Liver (tissue), 9 donors: Measurements from ENCODE around the gene PCDH12. TPM values are rescaled to one million over a fixed set of nuclear protein-coding genes. Genes with fewer than 3 reads are reported as not detected.

Experiments
- DNase-seq: peaks from one replicate; pipeline ENCODE4 v3.0.0-alpha.2; 2017; ENCODE audit warnings: low spot score
- H3K27ac ChIP-seq, 2 donors: one replicate each; pipeline ENCODE4 v1.7.0; 2013; ENCODE audit warnings: inconsistent platforms in 2 of 2, low read length in 2 of 2, control low read depth in 1 of 2, low read depth in 1 of 2, mild to moderate bottlenecking in 1 of 2
- H3K27me3 ChIP-seq, 4 donors: one replicate each; pipeline versions ENCODE4 v1.6.1 to v1.7.0; 2013; ENCODE audit warnings: low read length in 3 of 4, inconsistent platforms in 1 of 4, mild to moderate bottlenecking in 1 of 4, moderate library complexity in 1 of 4; ENCODE audit not compliant: control insufficient read depth in 4 of 4, insufficient read depth in 4 of 4
- H3K36me3 ChIP-seq, 4 donors: one replicate each; pipeline versions ENCODE4 v1.6.1 to v1.7.0; 2013; ENCODE audit warnings: low read length in 3 of 4, mild to moderate bottlenecking in 3 of 4, low read depth in 1 of 4, moderate library complexity in 1 of 4; ENCODE audit not compliant: control insufficient read depth in 4 of 4, insufficient read depth in 3 of 4
- H3K4me1 ChIP-seq, 4 donors: one replicate each; pipeline versions ENCODE4 v1.6.1 to v1.7.0; 2013; ENCODE audit warnings: low read length in 3 of 4, mild to moderate bottlenecking in 3 of 4, moderate library complexity in 1 of 4; ENCODE audit not compliant: control insufficient read depth in 4 of 4, insufficient read depth in 4 of 4
- H3K4me3 ChIP-seq, 3 donors: one replicate each; pipeline versions ENCODE4 v1.6.1 to v1.7.0; 2013; ENCODE audit warnings: low read length in 3 of 3, control low read depth in 1 of 3, low read depth in 1 of 3, mild to moderate bottlenecking in 1 of 3
- H3K9ac ChIP-seq, 2 donors: one replicate each; pipeline ENCODE4 v1.7.0; 2013; ENCODE audit warnings: low read length in 2 of 2, mild to moderate bottlenecking in 2 of 2, moderate library complexity in 2 of 2, control low read depth in 1 of 2, low read depth in 1 of 2
- H3K9me3 ChIP-seq, 4 donors: one replicate each; pipeline versions ENCODE4 v1.6.1 to v1.7.0; 2013; ENCODE audit warnings: low read length in 3 of 4; ENCODE audit not compliant: control insufficient read depth in 4 of 4
- EGR1 ChIP-seq, 2 donors: IDR thresholded peaks; 2 replicates each; pipeline ENCODE4 v1.6.1; 2016 to 2018; ENCODE audit warnings: antibody characterized with exemption in 2 of 2, low read depth in 2 of 2
- GABPA ChIP-seq, 2 donors: IDR thresholded peaks in 1 of 2; conservative IDR thresholded peaks in 1 of 2; 2 replicates each; pipeline ENCODE4 v1.6.1; 2016; ENCODE audit warnings: antibody characterized with exemption in 2 of 2, mild to moderate bottlenecking in 1 of 2, moderate library complexity in 1 of 2
- HNF4A ChIP-seq, 2 donors: conservative IDR thresholded peaks; 2 replicates each; pipeline ENCODE4 v1.6.1; 2016; ENCODE audit warnings: antibody characterized with exemption in 2 of 2, mild to moderate bottlenecking in 2 of 2
- HNF4G ChIP-seq: IDR thresholded peaks from 2 replicates; pipeline ENCODE4 v1.6.1; 2016; ENCODE audit warnings: antibody characterized with exemption
- JUND ChIP-seq, 2 donors: IDR thresholded peaks; 2 replicates each; pipeline ENCODE4 v1.6.1; 2016; ENCODE audit warnings: antibody characterized with exemption in 2 of 2
- NR2F2 ChIP-seq: IDR thresholded peaks from 2 replicates; pipeline ENCODE4 v1.6.1; 2016; ENCODE audit warnings: antibody characterized with exemption
- RAD21 ChIP-seq, 2 donors: IDR thresholded peaks; 2 replicates each; pipeline ENCODE4 v1.6.1; 2016; ENCODE audit warnings: antibody characterized with exemption in 2 of 2, mild to moderate bottlenecking in 2 of 2
- RXRA ChIP-seq, 2 donors: IDR thresholded peaks; 2 replicates each; pipeline ENCODE4 v1.6.1; 2017 to 2018; ENCODE audit warnings: antibody characterized with exemption in 2 of 2, mild to moderate bottlenecking in 1 of 2
- SP1 ChIP-seq: IDR thresholded peaks from 2 replicates; pipeline ENCODE4 v1.6.1; 2018; ENCODE audit warnings: antibody characterized with exemption, mild to moderate bottlenecking
- TAF1 ChIP-seq: conservative IDR thresholded peaks from 2 replicates; pipeline ENCODE4 v1.6.1; 2016; ENCODE audit warnings: antibody characterized with exemption, mild to moderate bottlenecking
- YY1 ChIP-seq: IDR thresholded peaks from 2 replicates; pipeline ENCODE4 v1.6.1; 2016; ENCODE audit warnings: antibody characterized with exemption, mild to moderate bottlenecking
- WGBS: extraction: QIAGEN DNeasy Blood & Tissue Kit; methylation state at CpG from one replicate; pipeline ENCODE4 v1.1.7; 2013; 5-methylcytosine and 5-hydroxymethylcytosine counted together
- polyA plus RNA-seq, 2 donors: library from polyadenylated mRNA; stranded (reverse) in 1 of 2; unstranded in 1 of 2; fragments of 200-250 nt in 1 of 2; fragments of >200 nt in 1 of 2; fragmentation: Nextera tagmentation in 1 of 2; extraction: Ambion mirVana in 1 of 2; gene quantifications; one replicate each; pipeline versions ENCODE4 v1.2.1 to v1.2.3, GENCODE V29; 2013 to 2015
- total RNA-seq, 2 donors: library from RNA; depleted of rRNA; stranded (reverse); fragments of >200 nt; gene quantifications; one replicate each; pipeline ENCODE4 v1.2.3, GENCODE V29; 2014
- TF ChIP-seq, protein P1 (sequence below): fragments of 150-350 bp; IDR thresholded peaks from 2 replicates; pipeline ENCODE4 v1.5.1; 2017; ENCODE audit warnings: improper control_type of control experiment, low read depth, low read length; ENCODE audit not compliant: missing input control
- TF ChIP-seq, protein P2 (sequence below): IDR thresholded peaks from 2 replicates; pipeline ENCODE4 v1.6.1; 2016; ENCODE audit warnings: antibody characterized with exemption
- TF ChIP-seq, protein P3 (sequence below): IDR thresholded peaks from 2 replicates; pipeline ENCODE4 v1.6.1; 2016; ENCODE audit warnings: antibody characterized with exemption
- TF ChIP-seq, protein P4 (sequence below): IDR thresholded peaks from 2 replicates; pipeline ENCODE4 v1.6.1; 2016; ENCODE audit warnings: antibody characterized with exemption, mild to moderate bottlenecking
- TF ChIP-seq, protein P5 (sequence below): IDR thresholded peaks from 2 replicates; pipeline ENCODE4 v1.6.1; 2016; ENCODE audit warnings: antibody characterized with exemption
- donor health status: healthy.
- donor health status: healthy.
- donor health status: healthy.
- donor health status: healthy.
- donor health status: healthy.

PCDH12 gene
- total and polyA plus RNA-seq, 4 donors: 0.74 to 4.9 (median 3.8) TPM

DNA sequence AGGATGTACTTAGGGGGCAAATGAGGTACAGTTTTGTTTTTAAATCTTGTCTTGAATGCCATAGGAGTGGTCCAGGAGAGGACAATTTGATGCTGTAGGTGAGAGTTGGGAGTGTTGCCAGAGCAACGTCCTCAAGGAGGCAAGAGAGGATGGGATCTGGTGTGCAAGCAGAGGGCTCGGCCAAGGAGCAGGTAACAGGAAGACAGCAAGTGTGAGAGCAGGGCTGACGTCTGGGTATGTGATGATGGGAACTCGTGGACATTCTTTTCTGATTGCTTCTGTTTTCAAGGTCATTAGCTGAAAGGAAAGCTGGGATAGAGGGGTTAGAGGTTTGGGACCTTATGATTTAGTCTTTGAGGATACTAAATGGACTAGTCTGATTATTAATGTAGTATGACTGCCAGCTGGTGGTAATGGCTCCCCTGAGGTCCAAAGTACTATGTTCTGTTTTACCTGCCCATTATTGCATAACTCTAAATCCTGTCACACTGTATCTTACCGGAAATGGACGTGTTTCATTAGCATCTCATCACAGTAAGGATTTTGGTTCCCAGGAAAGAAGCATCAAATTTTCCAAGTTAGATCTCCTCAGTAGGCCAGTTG is 39.5 kb upstream of the PCDH12 start:
- H3K4me1 ChIP-seq: peaks cover 0 to 17% (median 11%) of the 10 kb centered on the region in 4 donors
- DNase-seq: no peak
- H3K36me3 ChIP-seq: peaks cover 0 to 22% (median 17%) of the 10 kb centered on the region in 4 donors
- TF ChIP-seq, protein P1, sequence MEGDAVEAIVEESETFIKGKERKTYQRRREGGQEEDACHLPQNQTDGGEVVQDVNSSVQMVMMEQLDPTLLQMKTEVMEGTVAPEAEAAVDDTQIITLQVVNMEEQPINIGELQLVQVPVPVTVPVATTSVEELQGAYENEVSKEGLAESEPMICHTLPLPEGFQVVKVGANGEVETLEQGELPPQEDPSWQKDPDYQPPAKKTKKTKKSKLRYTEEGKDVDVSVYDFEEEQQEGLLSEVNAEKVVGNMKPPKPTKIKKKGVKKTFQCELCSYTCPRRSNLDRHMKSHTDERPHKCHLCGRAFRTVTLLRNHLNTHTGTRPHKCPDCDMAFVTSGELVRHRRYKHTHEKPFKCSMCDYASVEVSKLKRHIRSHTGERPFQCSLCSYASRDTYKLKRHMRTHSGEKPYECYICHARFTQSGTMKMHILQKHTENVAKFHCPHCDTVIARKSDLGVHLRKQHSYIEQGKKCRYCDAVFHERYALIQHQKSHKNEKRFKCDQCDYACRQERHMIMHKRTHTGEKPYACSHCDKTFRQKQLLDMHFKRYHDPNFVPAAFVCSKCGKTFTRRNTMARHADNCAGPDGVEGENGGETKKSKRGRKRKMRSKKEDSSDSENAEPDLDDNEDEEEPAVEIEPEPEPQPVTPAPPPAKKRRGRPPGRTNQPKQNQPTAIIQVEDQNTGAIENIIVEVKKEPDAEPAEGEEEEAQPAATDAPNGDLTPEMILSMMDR: no peak
- TF ChIP-seq GABPA (IDR thresholded peaks at IDR 0.05 in 1 of 2, conservative IDR thresholded peaks at IDR 0.05 in 1 of 2) (peak in 1 of 2 donors; percentile 72), YY1 (peak; percentile 94), JUND (IDR thresholded peaks at IDR 0.05) (peak in 1 of 2 donors; percentile 26), RXRA (IDR thresholded peaks at IDR 0.05) (peak in 1 of 2 donors; percentile 50), EGR1 (IDR thresholded peaks at IDR 0.05; ENCODE audit: low read depth in 2 of 2) (no peak), HNF4G (peak; percentile 83), SP1 (peak; percentile 77), RAD21 (IDR thresholded peaks at IDR 0.05) (peak; percentile 8 to 13), TAF1 (no peak), NR2F2 (no peak), HNF4A (conservative IDR thresholded peaks at IDR 0.05) (peak; percentile 86 to 90)
- TF ChIP-seq, protein P2, sequence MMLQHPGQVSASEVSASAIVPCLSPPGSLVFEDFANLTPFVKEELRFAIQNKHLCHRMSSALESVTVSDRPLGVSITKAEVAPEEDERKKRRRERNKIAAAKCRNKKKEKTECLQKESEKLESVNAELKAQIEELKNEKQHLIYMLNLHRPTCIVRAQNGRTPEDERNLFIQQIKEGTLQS: peak; percentile 15
- TF ChIP-seq, protein P3, sequence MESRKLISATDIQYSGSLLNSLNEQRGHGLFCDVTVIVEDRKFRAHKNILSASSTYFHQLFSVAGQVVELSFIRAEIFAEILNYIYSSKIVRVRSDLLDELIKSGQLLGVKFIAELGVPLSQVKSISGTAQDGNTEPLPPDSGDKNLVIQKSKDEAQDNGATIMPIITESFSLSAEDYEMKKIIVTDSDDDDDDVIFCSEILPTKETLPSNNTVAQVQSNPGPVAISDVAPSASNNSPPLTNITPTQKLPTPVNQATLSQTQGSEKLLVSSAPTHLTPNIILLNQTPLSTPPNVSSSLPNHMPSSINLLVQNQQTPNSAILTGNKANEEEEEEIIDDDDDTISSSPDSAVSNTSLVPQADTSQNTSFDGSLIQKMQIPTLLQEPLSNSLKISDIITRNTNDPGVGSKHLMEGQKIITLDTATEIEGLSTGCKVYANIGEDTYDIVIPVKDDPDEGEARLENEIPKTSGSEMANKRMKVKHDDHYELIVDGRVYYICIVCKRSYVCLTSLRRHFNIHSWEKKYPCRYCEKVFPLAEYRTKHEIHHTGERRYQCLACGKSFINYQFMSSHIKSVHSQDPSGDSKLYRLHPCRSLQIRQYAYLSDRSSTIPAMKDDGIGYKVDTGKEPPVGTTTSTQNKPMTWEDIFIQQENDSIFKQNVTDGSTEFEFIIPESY: peak; percentile 52
- TF ChIP-seq, protein P4, sequence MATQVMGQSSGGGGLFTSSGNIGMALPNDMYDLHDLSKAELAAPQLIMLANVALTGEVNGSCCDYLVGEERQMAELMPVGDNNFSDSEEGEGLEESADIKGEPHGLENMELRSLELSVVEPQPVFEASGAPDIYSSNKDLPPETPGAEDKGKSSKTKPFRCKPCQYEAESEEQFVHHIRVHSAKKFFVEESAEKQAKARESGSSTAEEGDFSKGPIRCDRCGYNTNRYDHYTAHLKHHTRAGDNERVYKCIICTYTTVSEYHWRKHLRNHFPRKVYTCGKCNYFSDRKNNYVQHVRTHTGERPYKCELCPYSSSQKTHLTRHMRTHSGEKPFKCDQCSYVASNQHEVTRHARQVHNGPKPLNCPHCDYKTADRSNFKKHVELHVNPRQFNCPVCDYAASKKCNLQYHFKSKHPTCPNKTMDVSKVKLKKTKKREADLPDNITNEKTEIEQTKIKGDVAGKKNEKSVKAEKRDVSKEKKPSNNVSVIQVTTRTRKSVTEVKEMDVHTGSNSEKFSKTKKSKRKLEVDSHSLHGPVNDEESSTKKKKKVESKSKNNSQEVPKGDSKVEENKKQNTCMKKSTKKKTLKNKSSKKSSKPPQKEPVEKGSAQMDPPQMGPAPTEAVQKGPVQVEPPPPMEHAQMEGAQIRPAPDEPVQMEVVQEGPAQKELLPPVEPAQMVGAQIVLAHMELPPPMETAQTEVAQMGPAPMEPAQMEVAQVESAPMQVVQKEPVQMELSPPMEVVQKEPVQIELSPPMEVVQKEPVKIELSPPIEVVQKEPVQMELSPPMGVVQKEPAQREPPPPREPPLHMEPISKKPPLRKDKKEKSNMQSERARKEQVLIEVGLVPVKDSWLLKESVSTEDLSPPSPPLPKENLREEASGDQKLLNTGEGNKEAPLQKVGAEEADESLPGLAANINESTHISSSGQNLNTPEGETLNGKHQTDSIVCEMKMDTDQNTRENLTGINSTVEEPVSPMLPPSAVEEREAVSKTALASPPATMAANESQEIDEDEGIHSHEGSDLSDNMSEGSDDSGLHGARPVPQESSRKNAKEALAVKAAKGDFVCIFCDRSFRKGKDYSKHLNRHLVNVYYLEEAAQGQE: peak; percentile 21
- TF ChIP-seq, protein P5, sequence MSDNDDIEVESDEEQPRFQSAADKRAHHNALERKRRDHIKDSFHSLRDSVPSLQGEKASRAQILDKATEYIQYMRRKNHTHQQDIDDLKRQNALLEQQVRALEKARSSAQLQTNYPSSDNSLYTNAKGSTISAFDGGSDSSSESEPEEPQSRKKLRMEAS: peak; percentile 49
- no peak overlapping the region for H3K4me3 ChIP-seq
- H3K9ac ChIP-seq: no peak overlapping the region
- peak overlapping the region; percentile 73 to 85 for H3K27ac ChIP-seq
- H3K9me3 ChIP-seq: no peaks in the 10 kb centered on the region
- WGBS: 41% methylated on average over 6 of the region's 6 CpGs
- no peaks in the 10 kb centered on the region for H3K27me3 ChIP-seq
